ENCODE measurements around the gene GLI2. TPM values are rescaled to one million over a fixed set of nuclear protein-coding genes. Genes with fewer than 3 reads are reported as not detected.
A peak's percentile ranks its signal among the peaks of the same experiment; 100 is the strongest.

The GLI2 gene
- total and polyA plus RNA-seq, 2 experiments from 2014 or later, result 53.6 to 57.0 TPM

DNA sequence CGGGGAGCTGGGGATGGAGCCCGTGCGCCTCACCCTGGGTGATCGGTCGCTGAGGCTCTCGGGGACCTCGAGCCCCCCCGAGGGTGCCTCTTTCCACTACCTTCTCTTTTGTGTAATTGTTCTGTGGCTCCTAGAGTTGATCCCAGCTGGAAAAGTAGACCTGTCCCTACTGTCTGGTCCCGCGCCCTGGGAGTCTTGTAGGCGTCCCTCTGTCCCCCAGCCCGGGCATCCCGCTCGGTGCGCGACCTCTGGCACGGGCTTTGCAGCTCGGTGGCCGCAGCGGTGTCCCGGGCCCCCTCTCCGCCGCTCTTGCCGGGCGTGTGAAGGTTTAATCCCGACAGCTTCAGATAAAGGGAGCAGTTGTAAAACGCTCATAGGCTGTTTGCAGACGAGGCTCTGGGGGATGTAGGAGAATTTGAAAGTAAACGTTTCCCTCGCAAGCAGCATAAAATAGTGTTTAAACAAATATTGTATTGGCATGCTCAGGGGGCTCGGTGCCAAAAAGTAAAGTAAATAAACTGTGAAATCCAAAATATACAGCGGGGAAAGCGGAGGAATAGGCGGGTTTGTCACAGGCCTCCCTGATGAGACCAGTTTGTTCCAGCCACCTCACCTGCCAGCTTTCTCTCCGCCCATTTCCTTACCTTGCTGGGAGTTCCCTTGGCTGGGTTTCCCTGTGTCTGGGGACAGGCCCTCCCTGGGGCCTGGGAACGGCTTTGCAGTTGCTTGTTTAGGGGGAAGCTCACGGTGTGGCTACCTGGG, 1.9 kb downstream of the GLI2 start:
- Histone ChIP-seq H3K9me2 (ENCODE audit: insufficient read depth) (no peaks in the 10 kb centered on the region), H3F3A (replicated peaks; ENCODE audit: low read depth) (peaks cover 27% of the 10 kb centered on the region), H3K79me2 (replicated peaks; ENCODE audit: insufficient read depth) (peaks cover 71% of the 10 kb centered on the region), H3K4me1 (ENCODE audit: insufficient read depth) (peaks cover 51% of the 10 kb centered on the region), H4K20me1 (replicated peaks; ENCODE audit: insufficient read depth) (no peaks in the 10 kb centered on the region), H3K4me3 (peak overlapping the region; percentile 91), H3K27me3 (ENCODE audit: insufficient read depth) (no peaks in the 10 kb centered on the region), H3K36me3 (ENCODE audit: insufficient read depth) (no peaks in the 10 kb centered on the region), H3K4me2 (peak overlapping the region; percentile 96), H3K27ac (ENCODE audit: low read depth) (peak overlapping the region; percentile 90), H2AFZ (no peak overlapping the region)
- H3K27me3 Mint-ChIP-seq (ENCODE audit: insufficient read depth, low read depth, poor library complexity), result peaks cover 24% of the 10 kb centered on the region
- peaks cover 58% of the 10 kb centered on the region for H3K4me1 Mint-ChIP-seq
- H3K4me3 Mint-ChIP-seq, result peak overlapping the region; percentile 95
- no peaks in the 10 kb centered on the region for H3K9me3 Mint-ChIP-seq
- ATAC-seq, result peak; percentile 15
- H3K27ac Mint-ChIP-seq, result peak overlapping the region; percentile 86
- peaks cover 6% of the 10 kb centered on the region for H3K36me3 Mint-ChIP-seq (ENCODE audit: low read depth)
- DNase-seq (ENCODE audit: low spot score), result peak; percentile 87
- TF ChIP-seq JUNB (IDR thresholded peaks at IDR 0.05; ENCODE audit: unreplicated experiment) (no peak), ZNF331 (CRISPR knock-in tag; IDR thresholded peaks at IDR 0.05; ENCODE audit: low read depth) (no peak)
- TF ChIP-seq, protein P1, sequence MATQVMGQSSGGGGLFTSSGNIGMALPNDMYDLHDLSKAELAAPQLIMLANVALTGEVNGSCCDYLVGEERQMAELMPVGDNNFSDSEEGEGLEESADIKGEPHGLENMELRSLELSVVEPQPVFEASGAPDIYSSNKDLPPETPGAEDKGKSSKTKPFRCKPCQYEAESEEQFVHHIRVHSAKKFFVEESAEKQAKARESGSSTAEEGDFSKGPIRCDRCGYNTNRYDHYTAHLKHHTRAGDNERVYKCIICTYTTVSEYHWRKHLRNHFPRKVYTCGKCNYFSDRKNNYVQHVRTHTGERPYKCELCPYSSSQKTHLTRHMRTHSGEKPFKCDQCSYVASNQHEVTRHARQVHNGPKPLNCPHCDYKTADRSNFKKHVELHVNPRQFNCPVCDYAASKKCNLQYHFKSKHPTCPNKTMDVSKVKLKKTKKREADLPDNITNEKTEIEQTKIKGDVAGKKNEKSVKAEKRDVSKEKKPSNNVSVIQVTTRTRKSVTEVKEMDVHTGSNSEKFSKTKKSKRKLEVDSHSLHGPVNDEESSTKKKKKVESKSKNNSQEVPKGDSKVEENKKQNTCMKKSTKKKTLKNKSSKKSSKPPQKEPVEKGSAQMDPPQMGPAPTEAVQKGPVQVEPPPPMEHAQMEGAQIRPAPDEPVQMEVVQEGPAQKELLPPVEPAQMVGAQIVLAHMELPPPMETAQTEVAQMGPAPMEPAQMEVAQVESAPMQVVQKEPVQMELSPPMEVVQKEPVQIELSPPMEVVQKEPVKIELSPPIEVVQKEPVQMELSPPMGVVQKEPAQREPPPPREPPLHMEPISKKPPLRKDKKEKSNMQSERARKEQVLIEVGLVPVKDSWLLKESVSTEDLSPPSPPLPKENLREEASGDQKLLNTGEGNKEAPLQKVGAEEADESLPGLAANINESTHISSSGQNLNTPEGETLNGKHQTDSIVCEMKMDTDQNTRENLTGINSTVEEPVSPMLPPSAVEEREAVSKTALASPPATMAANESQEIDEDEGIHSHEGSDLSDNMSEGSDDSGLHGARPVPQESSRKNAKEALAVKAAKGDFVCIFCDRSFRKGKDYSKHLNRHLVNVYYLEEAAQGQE (IDR thresholded peaks at IDR 0.05; ENCODE audit: unreplicated experiment), result no peak

- peak overlapping the region; percentile 91 for H3K4me3 ChIP-seq
- H3K36me3 Mint-ChIP-seq (ENCODE audit: low read depth), result peaks cover under 1% of the 10 kb centered on the region; the same call in 2 of the 3 replicates
Observed at GRCh38 chr2:120738117-120738516, 2.4 kb downstream of the GLI2 start.

More at GRCh38 chr2:120738117-120738516, 2.4 kb downstream of the GLI2 start:
- Mint-ChIP-seq H3K9me3 (no peaks in the 10 kb centered on the region), H3K4me3 (peak overlapping the region; percentile 95), H3K27ac (peak overlapping the region; percentile 63), H3K27me3 (ENCODE audit: insufficient read depth, low read depth, poor library complexity) (peaks cover 23% of the 10 kb centered on the region), H3K4me1 (peaks cover 58% of the 10 kb centered on the region)
- no peak overlapping the region for H2AFZ ChIP-seq
- no peak for TF ChIP-seq ZNF331 (CRISPR knock-in tag; IDR thresholded peaks at IDR 0.05; ENCODE audit: low read depth)
- no peak for TF ChIP-seq STAT1 (IDR thresholded peaks at IDR 0.05; ENCODE audit: unreplicated experiment)
- no peak for TF ChIP-seq EZH2 (IDR thresholded peaks at IDR 0.05; ENCODE audit: low read depth, unreplicated experiment)
- no peak for TF ChIP-seq ZNF114 (CRISPR knock-in tag; IDR thresholded peaks at IDR 0.05)
- no peak for TF ChIP-seq CTCF (conservative IDR thresholded peaks at IDR 0.05; ENCODE audit: low read depth in 2 of 2)
- H3K36me3 ChIP-seq (ENCODE audit: insufficient read depth), result no peaks in the 10 kb centered on the region
- peaks cover 56% of the 10 kb centered on the region for H3K4me1 ChIP-seq (ENCODE audit: insufficient read depth)
- no peak for DNase-seq (ENCODE audit: low spot score)
- H3K9me2 ChIP-seq (ENCODE audit: insufficient read depth), result no peaks in the 10 kb centered on the region
- no peak for ATAC-seq
- H4K20me1 ChIP-seq (replicated peaks; ENCODE audit: insufficient read depth), result no peaks in the 10 kb centered on the region
- peak overlapping the region; percentile 96 for H3K4me2 ChIP-seq
- no peaks in the 10 kb centered on the region for H3K27me3 ChIP-seq (ENCODE audit: insufficient read depth)
- H3K27ac ChIP-seq (ENCODE audit: low read depth), result peak overlapping the region; percentile 90
- peaks cover 77% of the 10 kb centered on the region for H3K79me2 ChIP-seq (replicated peaks; ENCODE audit: insufficient read depth)
- H3F3A ChIP-seq (replicated peaks; ENCODE audit: low read depth), result peaks cover 27% of the 10 kb centered on the region
